Aorta (tissue), 5 donors: ENCODE results near the gene CMSS1. TPM values are rescaled to one million over a fixed set of nuclear protein-coding genes. Genes with fewer than 3 reads are reported as not detected.

Experiments
- ATAC-seq: fragments of 200-7000 bp; cut with Tn5 transposase; one replicate; pipeline ENCODE4 v1.9.1; 2022; ENCODE audit warnings: moderate library complexity; ENCODE audit not compliant: low FRiP score
- DNase-seq, 2 donors: peaks; one replicate each; pipeline ENCODE4 v3.0.0-alpha.2; 2020
- H3K27ac ChIP-seq, 2 donors: one replicate each; pipeline ENCODE4 v1.5.1; 2013; ENCODE audit warnings: low read length in 2 of 2, mild to moderate bottlenecking in 2 of 2, moderate library complexity in 2 of 2, control low read depth in 1 of 2, inconsistent platforms in 1 of 2, low read depth in 1 of 2
- H3K27me3 ChIP-seq, 2 donors: one replicate each; pipeline ENCODE4 v1.6.1; 2013; ENCODE audit warnings: control low read depth in 1 of 2, low read length in 1 of 2, mild to moderate bottlenecking in 1 of 2, moderate library complexity in 1 of 2; ENCODE audit not compliant: insufficient read depth in 2 of 2, control insufficient read depth in 1 of 2
- H3K36me3 ChIP-seq, 2 donors: one replicate each; pipeline ENCODE4 v1.6.1; 2013; ENCODE audit warnings: control low read depth in 1 of 2, low read length in 1 of 2, mild to moderate bottlenecking in 1 of 2; ENCODE audit not compliant: insufficient read depth in 2 of 2, control insufficient read depth in 1 of 2
- H3K4me1 ChIP-seq, 2 donors: one replicate each; pipeline ENCODE4 v1.6.1; 2013; ENCODE audit warnings: low read length in 2 of 2, control low read depth in 1 of 2, mild to moderate bottlenecking in 1 of 2, moderate library complexity in 1 of 2; ENCODE audit not compliant: insufficient read depth in 2 of 2, control insufficient read depth in 1 of 2
- H3K4me3 ChIP-seq, 2 donors: one replicate each; pipeline ENCODE4 v1.5.1; 2013; ENCODE audit warnings: low read length in 2 of 2, control low read depth in 1 of 2, mild to moderate bottlenecking in 1 of 2
- H3K9me3 ChIP-seq: one replicate; pipeline ENCODE4 v1.6.1; 2013; ENCODE audit warnings: mild to moderate bottlenecking, low read length; ENCODE audit not compliant: control insufficient read depth
- WGBS, 2 donors: extraction: QIAGEN DNeasy Blood & Tissue Kit; methylation state at CpG; one replicate each; pipeline ENCODE4 v1.1.7; 2013; 5-methylcytosine and 5-hydroxymethylcytosine counted together
- intact Hi-C, 2 donors: fragments of 100-400 bp; cut with DNase I; formaldehyde crosslinking; loops; one replicate each; pipeline versions ENCODE4 v1.14.2 to v1.15.0; 2022
- polyA plus RNA-seq, 2 donors: library from polyadenylated mRNA; stranded (reverse); fragments of 200-250 nt; gene quantifications; one replicate each; pipeline ENCODE4 v1.2.3, GENCODE V29; 2013
- total RNA-seq, 2 donors: library from RNA; stranded (reverse); fragmentation: NEBNext Ultra II Directional; extraction: Animal tissue kit (Norgen Biotek cat#: 25700); gene quantifications; one replicate each; pipeline ENCODE4 v1.2.1, GENCODE V29; 2021
- donor health status: healthy with polysubstance abuse.
- donor health status: Bipolar disorder and iron deficiency.
- donor health status: DM: no; HTN: no; CAD: no.
- donor health status: DM: no; HTN: no; CAD: no.
- donor health status: DM: yes; HTN: yes; CAD: no.

The CMSS1 gene
- total and polyA plus RNA-seq, 4 donors: 21.3 to 36.3 (median 33.3) TPM

GRCh38 chr3:100158918-100159330 is 341.3 kb downstream of the CMSS1 start:
- intact Hi-C loops: loop anchor here in 1 of 2 donors (10.0 kb wide), 2 partner anchors 74 to 294 kb away; no protein-coding TSS in a partner anchor
- no peaks in the 10 kb centered on the region for H3K27me3 ChIP-seq
- H3K36me3 ChIP-seq: no peaks in the 10 kb centered on the region
- WGBS, 2 donors: 15 to 16% methylated on average over 2 of the region's 2 CpGs
- peak overlapping the region in 1 of 2 donors; percentile 73 for H3K27ac ChIP-seq
- peaks cover 1% of the 10 kb centered on the region for H3K9me3 ChIP-seq
- DNase-seq (no peak), ATAC-seq (peak; percentile 20)
- no peak overlapping the region for H3K4me3 ChIP-seq
- H3K4me1 ChIP-seq: peaks cover 0 to 11% of the 10 kb centered on the region in 2 donors

GRCh38 chr3:100159331-100160153 is 341.9 kb downstream of the CMSS1 start:
- no peaks in the 10 kb centered on the region for H3K27me3 ChIP-seq
- H3K4me1 ChIP-seq: peaks cover 0 to 11% of the 10 kb centered on the region in 2 donors
- 5% methylated on average over 4 of the region's 4 CpGs for WGBS, 2 donors
- peaks cover 1% of the 10 kb centered on the region for H3K9me3 ChIP-seq
- no peak for DNase-seq
- peak overlapping the region; percentile 79 to 96 for H3K27ac ChIP-seq
- ATAC-seq: peak; percentile 39
- no peaks in the 10 kb centered on the region for H3K36me3 ChIP-seq
- intact Hi-C loops: loop anchor here (5.0 to 10.0 kb wide), 7 partner anchors 52 to 317 kb away; no protein-coding TSS in a partner anchor
- H3K4me3 ChIP-seq: no peak overlapping the region

GRCh38 chr3:100160521-100160920 is 342.9 kb downstream of the CMSS1 start:
- Histone ChIP-seq H3K36me3 (no peaks in the 10 kb centered on the region), H3K9me3 (peaks cover 1% of the 10 kb centered on the region), H3K27me3 (no peaks in the 10 kb centered on the region), H3K4me3 (no peak overlapping the region), H3K27ac (peak overlapping the region in 1 of 2 donors; percentile 96), H3K4me1 (peaks cover 0 to 14% of the 10 kb centered on the region in 2 donors)
- DNase-seq (no peak), ATAC-seq (no peak)
- intact Hi-C loops: loop anchor here (5.0 to 10.0 kb wide), 5 partner anchors 53 to 318 kb away; no protein-coding TSS in a partner anchor
- WGBS, 2 donors: 7 to 8% methylated on average over 2 of the region's 2 CpGs

GRCh38 chr3:100163787-100164186 is 346.1 kb downstream of the CMSS1 start:
- intact Hi-C loops: loop anchor here (5.0 to 10.0 kb wide), 5 partner anchors 56 to 321 kb away; no protein-coding TSS in a partner anchor
- Histone ChIP-seq H3K9me3 (no peaks in the 10 kb centered on the region), H3K27me3 (no peaks in the 10 kb centered on the region), H3K4me3 (no peak overlapping the region), H3K27ac (peak overlapping the region; percentile 88 to 99), H3K4me1 (peaks cover 0 to 14% of the 10 kb centered on the region in 2 donors), H3K36me3 (no peaks in the 10 kb centered on the region)
- DNase-seq: no peak
- peak; percentile 84 for ATAC-seq
- 3 to 8% methylated on average over 2 of the region's 2 CpGs for WGBS, 2 donors

GRCh38 chr3:100164743-100165142 is 347.1 kb downstream of the CMSS1 start:
- Histone ChIP-seq H3K27ac (peak overlapping the region; percentile 45 to 99), H3K4me1 (peaks cover 0 to 14% of the 10 kb centered on the region in 2 donors), H3K9me3 (no peaks in the 10 kb centered on the region), H3K36me3 (no peaks in the 10 kb centered on the region), H3K27me3 (no peaks in the 10 kb centered on the region), H3K4me3 (no peak overlapping the region)
- ATAC-seq: no peak
- no peak for DNase-seq
- 52 to 53% methylated on average over 3 of the region's 3 CpGs for WGBS, 2 donors
- intact Hi-C loops: loop anchor here (5.0 to 10.0 kb wide), 6 partner anchors 57 to 322 kb away; no protein-coding TSS in a partner anchor

- H3K27ac ChIP-seq: peak overlapping the region; percentile 23 to 57
- intact Hi-C loops: loop anchor here (5.0 to 10.0 kb wide), 2 partner anchors 86 to 201 kb away; no protein-coding TSS in a partner anchor
- ATAC-seq (no peak), DNase-seq (no peak)
- no peaks in the 10 kb centered on the region for H3K36me3 ChIP-seq
- no peak overlapping the region for H3K4me3 ChIP-seq
- WGBS, 2 donors: 74 to 76% methylated on average over 2 of the region's 2 CpGs
- H3K9me3 ChIP-seq: no peaks in the 10 kb centered on the region
- peaks cover 0 to 8% of the 10 kb centered on the region in 2 donors for H3K4me1 ChIP-seq
- no peaks in the 10 kb centered on the region for H3K27me3 ChIP-seq
Measured at GRCh38 chr3:100165926-100166550, 348.4 kb downstream of the CMSS1 start.

GRCh38 chr3:100169201-100169920 is 351.7 kb downstream of the CMSS1 start:
- peak overlapping the region in 1 of 2 donors; percentile 36 for H3K27ac ChIP-seq
- intact Hi-C loops: loop anchor here (5.0 to 10.0 kb wide), 2 partner anchors 83 to 205 kb away; no protein-coding TSS in a partner anchor
- ATAC-seq (no peak), DNase-seq (no peak)
- H3K4me3 ChIP-seq: no peak overlapping the region
- no peaks in the 10 kb centered on the region for H3K9me3 ChIP-seq
- 11 to 13% methylated on average over 4 of the region's 4 CpGs for WGBS, 2 donors
- peaks cover 0 to 5% of the 10 kb centered on the region in 2 donors for H3K4me1 ChIP-seq
- H3K36me3 ChIP-seq: peaks cover 0 to 3% of the 10 kb centered on the region in 2 donors
- no peaks in the 10 kb centered on the region for H3K27me3 ChIP-seq

GRCh38 chr3:100170486-100170885 is 352.8 kb downstream of the CMSS1 start:
- H3K4me3 ChIP-seq: no peak overlapping the region
- no peaks in the 10 kb centered on the region for H3K9me3 ChIP-seq
- intact Hi-C loops: no loop called here
- ATAC-seq (no peak), DNase-seq (no peak)
- no peaks in the 10 kb centered on the region for H3K27me3 ChIP-seq
- peaks cover 0 to 3% of the 10 kb centered on the region in 2 donors for H3K36me3 ChIP-seq
- WGBS, 2 donors: 90 to 93% methylated on average over 3 of the region's 3 CpGs
- no peak overlapping the region for H3K27ac ChIP-seq
- H3K4me1 ChIP-seq: peaks cover 0 to 2% of the 10 kb centered on the region in 2 donors
